ENCODE results near the gene SRPK1.

The SRPK1 gene

GRCh38 chr6:35786810-35787209 is 134.1 kb downstream of the SRPK1 start:
- in situ Hi-C loops (cut with MboI; ENCODE audit: low sequenced_read_pairs), result no loop called here

GRCh38 chr6:35786272-35786671 is 134.6 kb downstream of the SRPK1 start:
- in situ Hi-C loops (cut with MboI; ENCODE audit: low sequenced_read_pairs), result no loop called here

- in situ Hi-C loops (cut with MboI; ENCODE audit: low sequenced_read_pairs), result no loop called here
These were observed 136.7 kb downstream of the SRPK1 start for GRCh38 chr6:35784200-35784599.
